ENCODE data around the gene RAB22A.

RAB22A gene

DNA sequence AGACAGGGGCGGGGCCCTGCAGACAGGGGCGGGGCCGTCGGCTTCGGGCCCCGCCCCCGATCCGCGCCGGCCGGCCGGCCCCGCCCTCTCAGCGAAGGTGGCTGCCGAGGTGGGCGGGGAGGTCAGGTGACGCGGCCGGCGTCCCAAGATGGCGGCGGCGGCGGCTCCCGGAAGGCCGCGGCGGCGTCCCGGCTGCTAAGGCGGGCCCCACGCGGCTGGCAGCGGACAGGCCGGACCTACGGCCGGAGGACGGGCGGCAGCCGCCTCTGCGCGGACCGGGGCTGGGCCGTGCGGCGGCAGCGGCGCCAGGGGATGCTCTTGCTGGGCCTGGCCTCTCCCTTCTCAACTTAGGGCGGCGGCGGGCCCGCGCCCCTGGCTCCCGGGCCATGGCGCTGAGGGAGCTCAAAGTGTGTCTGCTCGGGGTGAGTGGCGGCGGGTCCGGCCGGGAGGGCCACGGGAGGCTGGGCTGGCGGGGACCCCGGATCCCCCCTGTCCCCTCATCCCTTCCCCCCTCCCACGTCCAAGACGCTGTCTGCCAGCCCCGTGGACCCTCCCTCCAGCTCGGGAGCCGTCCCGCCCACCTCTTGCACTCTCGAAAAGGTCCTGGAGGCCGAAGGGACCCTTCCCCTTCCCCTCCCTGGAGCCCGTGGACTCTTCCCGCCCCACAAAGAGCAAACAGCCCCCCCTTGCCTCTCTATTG lies at the start of gene RAB22A:
RAB22A (plus strand) TSS at position 125 of the 700 bp plus-strand sequence; CDS start at position 387, 262 bp downstream.
- peak; percentile 98 for DNase-seq (ENCODE audit: low spot score)

DNA sequence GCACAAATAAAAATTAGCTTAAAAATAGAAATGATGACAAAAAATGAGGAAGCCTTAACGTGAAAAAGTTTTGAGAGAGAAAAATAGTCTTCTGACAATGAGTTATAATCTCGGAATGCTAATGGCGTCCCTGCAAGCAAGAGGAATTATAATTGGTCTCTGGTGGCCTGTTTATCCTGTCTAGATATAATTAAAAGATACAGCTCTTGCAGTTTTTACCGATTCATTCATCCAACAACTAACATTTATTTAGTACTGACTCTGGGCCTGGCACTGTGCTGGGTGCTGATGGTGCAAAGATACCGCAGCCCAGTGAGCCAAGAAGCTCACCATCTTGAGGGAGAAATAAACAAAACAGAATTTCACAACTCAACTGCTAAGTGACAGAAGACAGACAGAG lies 49.5 kb upstream of the RAB22A start:
- DNase-seq (ENCODE audit: low spot score) = no peak

DNA sequence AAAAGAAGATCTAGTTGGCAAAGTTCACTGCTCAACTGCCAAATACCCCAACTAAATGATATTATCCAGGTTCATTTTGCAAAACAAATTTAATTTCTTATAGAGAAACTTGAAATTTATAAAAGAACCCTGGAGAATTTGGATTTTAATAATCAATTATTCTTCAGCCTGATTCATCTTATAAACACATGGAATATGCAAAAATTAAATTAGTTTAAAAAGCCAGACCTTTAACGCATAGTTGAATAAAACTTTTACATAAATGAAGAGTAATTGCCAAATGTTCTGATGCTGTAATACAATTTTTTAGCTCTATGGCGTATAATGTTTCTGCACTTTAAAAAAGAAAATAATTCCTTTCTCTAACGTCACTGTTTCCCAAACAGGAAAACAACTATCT lies 47.9 kb upstream of the RAB22A start:
- DNase-seq (ENCODE audit: low spot score) = no peak

DNA sequence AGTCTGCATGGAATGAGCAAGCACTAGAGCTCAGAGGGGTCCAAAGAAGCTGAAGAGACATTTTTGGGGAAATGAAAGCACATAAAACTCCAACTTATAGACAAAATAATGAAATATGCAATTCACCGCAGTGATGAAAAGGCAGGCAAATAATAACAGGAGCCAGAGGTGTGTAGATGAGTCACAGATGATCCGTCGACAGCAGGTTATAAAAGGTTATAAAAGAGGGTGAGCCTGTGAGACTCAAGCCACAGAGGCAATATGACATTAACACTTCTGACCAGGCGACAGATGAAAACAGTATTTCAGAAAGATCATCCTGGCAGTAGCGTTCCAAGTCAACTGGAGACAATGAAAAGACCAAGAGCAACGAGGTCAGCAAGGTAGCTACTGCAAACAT lies 45.2 kb upstream of the RAB22A start:
- no peak for DNase-seq (ENCODE audit: low spot score)

- DNase-seq (ENCODE audit: low spot score) = no peak
Observed at GRCh38 chr20:58267389-58268215, 41.9 kb upstream of the RAB22A start.

GRCh38 chr20:58268421-58268821 lies 41.1 kb upstream of the RAB22A start:
- no peak for DNase-seq (ENCODE audit: low spot score)

- DNase-seq (ENCODE audit: low spot score) = no peak
Observed at GRCh38 chr20:58268936-58269619, 40.4 kb upstream of the RAB22A start.

- no peak for DNase-seq (ENCODE audit: low spot score)
Observed at GRCh38 chr20:58271606-58272351, 37.7 kb upstream of the RAB22A start.

DNA sequence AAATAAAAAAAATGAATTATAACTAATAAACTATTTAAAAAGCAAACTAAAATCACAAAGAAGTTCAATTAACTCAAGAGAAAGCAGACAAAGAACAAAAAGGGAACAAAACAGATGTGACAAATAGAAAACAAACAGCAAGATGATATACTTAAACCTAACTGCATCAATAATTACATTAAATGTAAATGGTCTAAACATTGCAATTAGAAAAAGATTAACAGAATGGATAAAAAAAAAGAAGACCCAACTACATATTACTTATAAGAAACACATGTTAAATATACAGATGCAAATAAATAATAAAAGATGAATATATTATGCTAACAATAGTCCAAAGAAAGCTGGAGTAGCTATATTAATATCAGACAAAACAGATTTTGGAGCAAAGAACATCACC lies 35.1 kb upstream of the RAB22A start:
- no peak for DNase-seq (ENCODE audit: low spot score)

- DNase-seq (ENCODE audit: low spot score) = no peak
Observed at GRCh38 chr20:58277107-58277506, 32.4 kb upstream of the RAB22A start.

DNA sequence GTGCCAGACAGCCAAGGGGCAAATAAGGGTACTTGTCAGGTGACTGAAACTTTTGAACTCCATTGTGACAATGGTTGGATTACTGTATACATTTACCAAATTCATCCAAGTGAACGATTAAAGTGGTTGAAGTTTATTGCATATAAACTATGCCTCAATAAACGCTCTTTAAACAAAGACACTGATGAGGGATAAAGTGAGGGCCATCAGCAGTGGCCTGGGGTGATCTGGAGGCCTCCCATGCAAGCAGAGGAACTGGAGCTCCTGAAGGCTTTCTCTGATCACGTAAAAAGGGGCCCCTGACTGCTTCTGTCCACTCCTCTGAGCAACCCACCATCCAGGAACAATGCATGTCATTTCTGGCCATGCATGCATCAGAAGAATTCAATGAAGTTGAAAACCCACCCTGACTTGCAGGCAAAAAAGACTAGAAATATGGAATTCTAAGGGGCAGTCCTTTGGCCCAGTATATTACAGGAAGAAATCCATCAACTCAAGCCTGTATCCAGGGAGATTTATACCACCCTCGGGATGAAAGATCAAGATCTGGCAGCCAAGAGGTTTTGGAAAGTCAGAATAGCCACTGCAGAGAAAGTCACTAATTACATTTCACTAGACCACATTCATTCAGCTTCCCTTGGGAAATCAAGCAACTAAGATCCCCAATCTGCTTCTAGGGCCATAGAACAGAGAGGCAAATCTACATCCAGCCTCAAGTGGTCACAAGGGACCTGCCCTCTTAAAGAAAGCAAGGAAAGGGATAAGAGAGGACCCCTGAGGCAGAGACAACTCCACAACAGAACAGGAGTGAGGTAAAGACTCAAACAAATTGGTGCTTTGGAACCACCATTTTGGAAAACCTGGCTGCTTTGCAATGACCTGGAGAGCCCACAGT lies 31.7 kb upstream of the RAB22A start:
- no peak for DNase-seq (ENCODE audit: low spot score)

GRCh38 chr20:58286729-58287128 lies 22.8 kb upstream of the RAB22A start:
- no peak for DNase-seq (ENCODE audit: low spot score)

DNA sequence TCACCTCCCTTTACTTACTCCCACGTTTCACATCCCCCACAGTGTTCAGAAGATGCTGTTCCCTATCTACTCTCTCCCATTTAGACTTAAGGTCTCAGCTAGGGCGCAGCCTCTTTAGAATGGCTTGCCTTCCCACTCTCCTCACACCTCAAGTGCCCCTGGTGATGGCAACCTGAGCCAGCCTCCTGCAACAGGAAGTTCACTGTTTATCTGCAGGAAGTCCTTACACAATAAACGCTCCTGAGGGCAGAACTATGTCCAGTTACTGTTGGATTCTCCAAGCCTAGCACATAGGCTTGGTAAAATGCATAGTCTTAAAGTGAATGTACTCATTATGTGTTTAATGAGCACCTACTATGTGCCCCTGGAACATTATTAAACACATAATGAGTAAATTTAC lies 21.9 kb upstream of the RAB22A start:
- no peak for DNase-seq (ENCODE audit: low spot score)

DNA sequence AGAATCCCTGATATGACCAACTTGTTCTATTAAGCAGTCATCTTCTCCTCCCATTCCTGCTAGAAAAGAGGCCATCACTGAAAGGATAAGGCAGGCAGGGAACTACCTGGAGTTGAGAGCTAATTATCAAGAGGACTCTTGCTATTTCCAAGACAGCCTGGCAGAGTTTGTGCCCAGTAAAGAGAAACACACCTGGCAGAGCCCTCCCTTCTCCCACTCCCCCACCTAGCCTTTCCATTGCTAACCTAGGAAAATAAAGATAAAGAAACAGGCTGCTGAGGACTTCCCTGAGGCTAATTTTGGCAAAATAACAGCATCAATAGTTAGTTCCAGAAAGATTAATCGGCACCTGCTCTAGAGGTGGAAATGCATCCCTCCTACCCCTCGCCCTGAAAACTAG lies 20.4 kb upstream of the RAB22A start:
- DNase-seq (ENCODE audit: low spot score) = no peak

DNA sequence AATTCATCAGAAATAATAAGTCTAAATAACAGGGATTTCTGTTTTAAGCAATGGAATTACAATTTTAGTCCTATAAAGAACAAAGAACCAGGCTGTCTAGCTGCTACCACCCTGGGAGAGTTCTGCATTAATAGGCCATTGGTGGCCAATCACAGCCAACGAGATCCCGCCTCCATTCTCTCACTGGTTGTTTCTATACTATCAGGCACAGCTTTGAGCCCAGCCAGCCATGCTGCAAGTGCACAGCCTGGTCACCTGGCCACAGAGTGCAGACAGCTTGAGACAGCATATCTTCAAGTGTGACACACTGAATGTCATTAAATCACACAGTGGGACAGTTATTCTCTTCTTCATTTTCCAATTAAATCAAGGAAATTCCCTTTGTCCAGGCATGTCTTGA lies 16.1 kb upstream of the RAB22A start:
- peak; percentile 51 for DNase-seq (ENCODE audit: low spot score)

GRCh38 chr20:58294497-58295455 lies 14.7 kb upstream of the RAB22A start:
- DNase-seq (ENCODE audit: low spot score) = no peak

DNA sequence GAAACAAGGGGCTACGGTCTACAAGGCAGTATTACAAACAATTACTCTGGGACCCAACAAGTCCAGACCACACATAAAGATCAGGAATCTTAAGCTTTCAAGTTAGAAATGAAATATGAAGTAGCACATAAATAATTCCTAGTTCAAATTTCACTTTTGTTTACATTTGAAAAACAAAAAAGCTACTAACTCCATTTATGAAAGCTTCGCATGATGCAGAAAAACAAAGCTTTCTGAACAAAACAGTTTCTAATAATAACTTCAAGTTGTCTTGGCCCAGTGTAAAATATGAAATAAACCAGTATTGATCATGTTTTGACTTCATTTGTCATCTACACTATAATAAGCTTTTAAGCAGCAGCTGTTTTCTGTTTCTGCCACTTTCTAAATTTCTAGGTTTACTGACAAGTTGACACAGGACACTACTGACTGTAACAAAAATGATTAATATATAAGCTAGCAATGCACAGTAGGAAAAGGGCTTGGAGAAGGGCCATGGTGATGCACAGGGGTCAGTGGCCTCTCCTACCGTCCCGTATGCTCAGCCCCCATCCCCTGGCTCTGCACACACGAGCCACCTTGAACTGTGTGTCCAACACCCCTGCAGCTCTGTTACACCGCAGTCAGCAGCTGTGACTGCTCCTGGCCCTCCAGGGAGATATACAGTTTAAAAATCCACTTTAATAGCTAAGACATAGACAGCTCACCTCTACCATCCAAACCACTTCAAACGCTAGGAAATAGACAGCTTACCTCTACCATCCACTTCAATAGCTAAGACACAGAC lies 13.3 kb upstream of the RAB22A start:
- no peak for DNase-seq (ENCODE audit: low spot score)

GRCh38 chr20:58297394-58297793 lies 12.1 kb upstream of the RAB22A start:
- no peak for DNase-seq (ENCODE audit: low spot score)

- no peak for DNase-seq (ENCODE audit: low spot score)
Observed at GRCh38 chr20:58300321-58300720, 9.2 kb upstream of the RAB22A start.

Measured in D341Med (cell line).